GM19351 (cell line): ENCODE data around the gene NPAS4.
"Not testable (repeated sequence)": the region's sequence is repeated elsewhere in the genome, so short reads cannot be mapped to it uniquely, and the experiment has no call there.

Experiments used
- ATAC-seq: cut with Tn5 transposase; IDR thresholded peaks from one replicate; pipeline ENCODE4 v1.9.1; 2021; ENCODE audit warnings: mild to moderate bottlenecking, moderate library complexity; ENCODE audit not compliant: unreplicated experiment

Gene NPAS4

DNA sequence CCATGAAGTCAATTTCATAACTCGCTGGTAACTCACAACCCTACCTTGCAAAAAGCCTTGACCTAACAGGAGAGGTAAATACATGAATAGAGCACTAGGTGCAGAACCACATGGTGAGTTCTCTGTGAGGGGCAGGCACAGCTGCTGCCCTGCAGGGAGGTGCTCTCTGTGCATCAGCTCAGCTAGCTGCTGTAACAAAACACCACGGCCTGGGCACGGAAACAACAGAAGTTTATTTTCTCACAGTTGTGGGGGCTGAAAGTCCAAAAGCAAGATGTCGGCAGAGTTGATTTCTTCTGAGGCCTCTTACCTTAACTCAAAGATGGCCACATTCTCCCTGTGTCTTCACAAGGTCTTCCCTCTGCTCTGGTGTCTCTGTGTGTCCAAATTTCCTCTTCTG is 30.8 kb downstream of the NPAS4 start:
- no peak for ATAC-seq

DNA sequence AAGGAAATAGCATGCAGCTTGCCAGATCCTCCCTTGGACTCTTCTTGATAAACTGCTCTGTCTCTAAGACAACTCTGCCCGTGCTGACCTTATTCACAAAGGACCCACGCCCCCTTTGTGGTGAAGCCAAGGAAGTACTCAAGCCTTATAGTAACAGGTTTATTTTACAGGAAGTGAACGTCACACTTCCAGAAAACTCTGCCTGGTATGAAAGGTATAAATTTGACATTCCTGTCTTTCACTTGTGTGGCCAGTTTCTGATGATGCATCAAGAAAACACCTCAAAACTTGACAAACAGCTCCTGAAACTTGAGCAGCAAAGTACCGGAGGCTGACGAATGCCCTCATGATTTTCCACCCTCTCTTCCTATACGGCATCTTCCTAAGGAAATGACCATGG is 33.4 kb downstream of the NPAS4 start:
- no peak for ATAC-seq

DNA sequence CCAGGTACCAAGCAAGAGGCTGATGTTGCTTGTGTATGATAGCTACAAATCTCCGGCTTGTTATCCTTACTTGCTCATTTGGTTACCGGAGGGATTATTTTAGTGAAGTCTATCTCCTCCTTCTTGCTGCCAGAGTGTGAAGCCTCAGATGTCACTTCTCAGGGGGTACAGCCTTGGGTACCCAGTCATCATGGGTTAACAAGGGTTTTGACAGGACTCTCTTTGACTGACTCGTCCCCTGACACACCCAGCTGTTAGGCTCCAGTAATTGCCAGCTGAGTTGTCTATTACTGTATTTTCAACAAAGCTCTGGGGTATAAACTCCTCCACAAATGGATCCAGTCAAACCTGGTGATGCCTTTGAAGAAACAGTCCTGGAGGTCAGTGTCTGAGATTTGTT is 34.0 kb downstream of the NPAS4 start:
- no peak for ATAC-seq

DNA sequence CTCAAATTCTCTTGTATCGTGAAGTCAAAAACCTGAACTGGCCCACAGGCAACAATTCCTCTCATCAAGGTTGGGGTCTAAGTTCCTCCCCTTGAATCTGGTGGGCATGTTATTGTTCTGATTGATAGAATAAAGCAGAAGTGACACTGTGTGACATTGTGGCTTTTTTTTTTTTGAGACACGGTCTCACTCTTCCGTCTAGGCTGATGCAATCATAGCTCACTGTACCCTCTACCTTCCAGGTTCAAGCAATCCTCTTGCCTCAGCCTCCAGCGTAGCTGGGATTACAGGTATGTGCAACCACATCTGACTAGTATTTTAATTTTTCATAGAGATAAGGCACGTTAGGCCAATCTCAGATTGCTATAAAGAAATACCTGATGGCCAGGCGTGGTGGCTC is 37.0 kb downstream of the NPAS4 start:
- no peak for ATAC-seq

DNA sequence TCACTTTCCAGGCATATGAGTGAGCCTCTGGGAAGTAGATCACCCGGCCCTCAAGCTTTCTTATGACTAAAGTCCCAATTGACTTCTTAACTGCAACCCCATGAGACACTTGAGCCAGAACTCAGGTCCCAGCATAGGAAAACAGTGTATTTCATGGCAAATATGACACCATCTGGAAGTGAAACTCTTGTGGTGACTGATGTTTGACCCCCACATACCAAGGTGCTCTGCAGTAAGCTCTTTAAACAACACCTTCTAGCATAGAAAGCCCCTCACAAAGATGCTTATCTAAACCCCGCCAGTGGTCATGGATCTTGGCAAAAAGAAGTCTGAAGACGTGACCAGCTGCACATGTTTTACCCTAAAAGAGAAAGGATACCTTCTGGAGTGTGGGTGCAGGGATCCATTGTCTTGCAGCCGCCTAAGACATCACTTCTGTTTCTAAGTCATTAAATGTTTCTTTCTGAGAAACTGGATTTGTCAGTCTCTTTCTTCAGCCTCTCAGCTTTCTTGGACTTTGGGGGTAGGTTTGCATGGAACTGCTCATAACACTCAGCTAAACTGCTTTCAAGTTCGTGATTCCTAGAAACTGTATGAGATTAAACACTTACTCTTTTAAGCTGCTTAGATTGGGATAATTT is 38.4 kb downstream of the NPAS4 start:
- ATAC-seq = no peak

DNA sequence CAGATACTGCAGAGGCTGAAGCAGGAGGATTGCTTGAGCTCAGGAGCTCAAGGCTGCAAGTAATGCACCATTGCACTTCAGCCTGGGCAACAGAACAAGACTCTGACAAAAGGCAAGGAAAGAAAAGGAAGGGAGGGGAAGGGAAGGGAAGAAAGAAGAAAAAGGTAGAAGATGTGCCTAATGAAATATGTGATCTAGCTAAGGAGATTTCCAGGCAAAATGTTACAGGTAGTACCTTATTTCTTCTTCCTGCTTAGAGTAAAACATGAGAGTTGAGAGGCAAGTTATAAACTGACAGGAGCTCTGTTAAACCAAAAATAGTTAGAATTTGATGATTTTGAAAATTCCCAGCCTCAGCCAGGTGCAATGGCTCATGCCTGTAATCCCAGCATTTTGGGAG is 41.2 kb downstream of the NPAS4 start:
- no peak for ATAC-seq

DNA sequence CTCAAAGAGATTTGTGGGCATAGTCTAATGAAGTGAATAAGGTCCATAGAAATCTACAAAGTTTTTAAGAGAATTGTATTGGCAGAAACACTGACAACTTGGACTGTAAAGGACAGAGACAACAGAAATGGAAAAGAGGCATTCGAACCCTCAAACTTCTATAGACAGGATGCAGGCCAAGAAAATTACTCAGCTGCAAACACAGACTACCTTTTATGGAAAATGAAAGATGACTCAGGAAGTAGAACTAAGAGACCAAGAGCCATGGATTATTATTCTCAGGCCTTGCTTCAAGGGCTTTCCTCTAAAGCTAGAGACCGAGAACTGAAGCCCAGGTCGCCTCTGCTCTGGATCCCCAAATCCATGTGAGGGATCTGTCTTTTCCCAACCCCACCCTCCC is 42.1 kb downstream of the NPAS4 start:
- no peak for ATAC-seq

DNA sequence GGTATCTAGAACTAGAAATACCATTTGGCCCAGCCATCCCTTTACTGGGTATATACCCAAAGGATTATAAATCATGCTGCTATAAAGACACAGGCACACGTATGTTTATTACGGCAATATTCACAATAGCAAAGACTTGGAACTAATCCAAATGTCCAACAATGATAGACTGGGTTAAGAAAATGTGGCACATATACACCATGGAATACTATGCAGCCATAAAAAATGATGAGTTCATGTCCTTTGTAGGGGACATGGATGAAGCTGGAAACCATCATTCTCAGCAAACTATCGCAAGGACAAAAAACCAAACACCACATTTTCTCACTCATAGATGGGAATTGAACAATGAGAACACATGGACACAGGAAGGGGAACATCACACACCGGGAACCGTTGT is 43.3 kb downstream of the NPAS4 start:
- not testable (repeated sequence) for ATAC-seq

DNA sequence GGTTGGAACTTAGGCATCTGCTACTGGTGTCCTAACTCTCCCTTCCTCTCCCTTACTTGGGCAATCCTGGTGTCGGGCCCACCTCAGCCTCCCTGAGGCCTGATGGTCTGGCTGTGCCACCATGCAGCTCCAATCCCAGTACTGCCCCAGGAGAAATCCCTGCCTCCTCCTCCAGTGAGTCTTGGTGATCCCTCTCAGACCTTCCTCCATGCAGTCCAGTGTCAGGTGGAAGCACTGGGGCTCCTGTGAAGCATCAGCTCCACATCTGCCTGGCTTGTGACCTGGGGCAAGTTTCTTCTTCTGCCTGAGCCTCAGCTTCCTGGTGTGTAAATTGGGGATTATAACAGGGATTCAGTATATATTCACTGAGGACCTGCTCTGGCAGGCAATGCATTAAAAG is 44.1 kb downstream of the NPAS4 start:
- no peak for ATAC-seq

DNA sequence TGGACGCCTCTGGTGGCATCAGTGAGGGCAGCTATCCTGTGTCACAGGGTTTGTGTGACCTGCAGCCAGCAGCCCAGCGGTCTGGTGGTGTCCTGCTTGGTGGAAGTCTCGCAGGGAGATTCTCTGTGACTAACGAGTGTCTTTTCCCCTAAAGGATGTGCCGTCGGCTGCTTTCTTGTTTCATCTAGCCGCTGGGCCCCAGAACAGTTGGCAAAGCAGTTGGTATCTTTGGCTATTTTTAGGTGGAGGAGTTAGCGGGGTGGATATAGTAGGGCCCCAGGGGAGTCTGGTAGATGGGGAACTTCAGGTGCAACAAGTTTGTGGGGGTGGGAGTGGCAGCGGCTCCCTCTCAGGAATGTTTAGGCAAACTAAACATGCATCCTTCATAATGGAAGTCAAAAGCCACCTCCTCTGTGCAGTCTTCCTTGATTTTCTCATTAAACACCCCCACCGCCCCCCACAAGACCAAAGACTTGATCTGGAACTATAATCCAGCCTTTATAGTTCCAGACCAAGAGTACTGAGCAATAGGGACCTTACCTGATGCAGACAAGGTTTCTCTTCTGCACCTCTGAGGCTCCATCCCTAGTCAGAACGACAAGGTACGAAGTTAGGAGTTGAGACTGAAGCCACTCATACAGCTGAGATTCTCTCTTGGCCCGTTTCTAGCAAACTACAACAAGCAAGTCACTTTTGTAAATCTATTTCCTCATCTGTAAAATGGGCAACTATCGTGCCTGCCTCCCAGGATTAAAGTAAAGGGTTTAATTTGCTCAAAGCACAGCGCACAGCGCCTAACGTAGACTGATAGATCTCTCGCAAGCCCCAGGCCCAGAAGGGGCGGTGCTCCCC is 44.8 kb downstream of the NPAS4 start:
- no peak for ATAC-seq

DNA sequence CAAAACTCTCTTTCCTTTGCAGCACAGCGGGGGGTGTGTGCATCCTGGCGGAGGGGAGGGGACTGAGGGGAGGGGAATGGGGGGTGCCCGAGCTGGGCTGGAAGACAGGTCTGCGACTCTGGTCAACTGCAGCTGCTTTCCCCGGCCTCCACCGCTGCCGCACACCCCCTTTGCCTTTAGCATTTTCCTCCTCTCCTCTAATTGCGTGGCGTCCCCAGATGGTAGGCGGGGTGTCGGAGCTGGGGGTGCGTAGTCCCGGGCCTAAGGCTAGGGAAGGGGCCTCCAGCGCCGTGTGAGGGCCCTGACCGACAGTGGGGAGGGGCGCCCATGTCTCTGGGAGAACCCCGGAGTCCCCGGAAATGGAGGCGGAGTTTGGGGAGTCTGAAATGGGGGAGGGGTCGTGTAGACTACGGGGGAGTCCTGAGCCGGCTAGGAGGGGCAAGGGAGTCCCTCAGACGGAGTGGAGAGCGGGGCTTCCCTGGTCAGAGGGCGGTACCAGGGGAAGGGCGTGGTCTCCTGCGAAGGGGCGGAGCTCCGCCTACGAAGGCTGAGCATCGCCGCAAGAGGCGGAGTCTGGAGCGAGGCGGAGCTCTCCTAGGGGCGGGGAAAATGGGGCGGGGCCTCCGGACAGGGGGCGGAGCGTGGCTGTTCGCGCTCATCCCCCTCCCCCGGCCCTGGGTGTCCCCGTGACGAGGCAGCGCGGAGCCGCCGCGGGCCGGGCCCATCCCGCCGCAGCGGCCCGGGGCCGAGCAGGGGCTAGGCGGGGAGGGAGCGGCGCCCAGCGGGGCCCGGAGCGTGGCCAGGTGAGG is 45.6 kb downstream of the NPAS4 start, which contains the start of gene PELI3:
PELI3 (plus strand) TSS at position 681 of the 809 bp plus-strand sequence. CDS start 1,224 bp downstream, outside the sequence.
- ATAC-seq = peak; percentile 78

DNA sequence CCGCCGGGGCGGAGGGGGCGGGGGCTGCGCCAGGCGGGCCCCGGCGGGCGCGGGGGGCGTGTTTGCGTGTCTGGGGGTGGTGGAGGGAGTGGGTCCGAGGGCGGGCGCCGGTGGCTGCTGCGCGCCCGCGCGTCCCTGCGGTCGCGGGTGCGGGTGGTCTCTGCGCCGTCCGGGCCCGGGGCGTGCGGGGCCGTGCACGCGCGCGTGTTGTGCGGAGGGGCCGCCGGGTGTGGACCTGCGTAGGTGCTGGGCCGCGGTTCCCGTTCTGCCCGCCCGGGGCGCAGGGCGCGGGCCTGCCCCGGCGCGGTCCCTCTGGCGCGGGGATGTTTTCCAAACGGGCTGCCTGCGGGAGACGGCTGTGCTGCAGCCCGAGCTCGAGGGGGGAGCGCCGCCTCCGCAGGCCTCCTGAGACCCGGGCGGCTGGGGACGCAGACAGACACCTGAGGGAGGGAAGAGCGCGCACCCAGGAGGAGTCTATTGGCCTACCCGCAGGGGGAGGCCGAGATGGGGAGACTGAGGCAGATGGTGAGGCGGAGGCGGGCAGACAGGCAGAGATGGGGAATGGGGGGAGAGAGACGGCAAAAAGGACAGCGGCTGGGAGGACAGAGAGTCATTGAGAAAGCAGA is 46.3 kb downstream of the NPAS4 start:
- peak; percentile 47 for ATAC-seq

DNA sequence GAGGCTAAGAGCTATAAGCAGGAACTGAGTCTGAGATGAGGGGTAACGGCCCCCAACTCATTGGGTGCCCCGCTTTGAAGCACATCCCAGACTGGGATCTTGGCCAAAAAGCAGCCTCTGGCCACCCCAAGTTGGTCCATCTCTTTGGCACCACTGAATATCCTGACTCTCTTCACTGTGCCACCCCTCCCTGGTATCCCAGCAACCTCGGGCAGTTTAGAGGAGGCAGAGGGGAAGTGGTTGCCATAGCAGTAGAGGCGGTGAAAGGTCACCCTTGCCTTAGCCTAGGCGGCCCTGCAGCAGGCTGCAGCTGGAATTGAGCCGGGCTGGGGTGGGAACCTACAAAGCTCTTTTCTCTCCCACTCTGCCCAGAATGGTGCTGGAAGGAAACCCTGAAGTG is 46.9 kb downstream of the NPAS4 start:
- no peak for ATAC-seq

DNA sequence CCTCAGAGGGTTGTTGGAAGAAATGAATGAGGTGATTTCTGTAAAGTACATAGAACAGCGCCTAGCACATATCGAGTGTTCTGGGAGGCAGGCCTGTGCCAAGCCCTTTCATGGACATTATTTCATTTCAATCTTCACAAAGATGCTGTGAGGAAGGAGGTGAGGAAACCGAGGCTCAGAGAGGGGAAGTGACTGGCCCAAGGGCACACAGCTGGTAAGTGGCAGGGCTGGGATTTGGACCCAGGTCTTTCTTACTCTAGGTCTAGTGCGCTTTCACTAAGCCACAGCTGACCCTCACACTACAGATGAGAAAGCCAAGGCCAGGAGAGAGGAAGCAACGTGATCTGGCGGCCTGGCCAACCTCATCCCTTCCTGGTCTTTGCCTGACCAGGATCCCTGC is 47.9 kb downstream of the NPAS4 start:
- ATAC-seq = no peak

DNA sequence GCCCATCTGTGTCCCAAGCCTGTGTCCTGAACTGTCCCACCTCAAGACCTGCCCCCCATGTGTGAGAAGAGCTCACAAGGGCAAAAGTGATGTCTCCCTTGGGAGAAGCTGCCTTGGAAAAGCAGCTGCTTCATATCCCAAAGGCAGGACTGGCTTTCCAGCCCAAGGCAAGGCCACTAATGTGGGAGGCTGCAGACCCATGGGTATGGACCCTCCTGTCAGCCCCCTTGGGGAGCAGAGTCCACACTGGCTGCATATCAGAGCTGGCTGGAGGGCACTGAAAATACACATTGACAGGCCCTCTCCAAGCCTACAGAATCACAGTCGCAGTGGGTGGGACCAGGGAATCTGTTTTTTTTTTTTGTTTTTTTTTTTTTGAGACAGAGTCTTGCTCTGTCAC is 48.6 kb downstream of the NPAS4 start:
- ATAC-seq = no peak

DNA sequence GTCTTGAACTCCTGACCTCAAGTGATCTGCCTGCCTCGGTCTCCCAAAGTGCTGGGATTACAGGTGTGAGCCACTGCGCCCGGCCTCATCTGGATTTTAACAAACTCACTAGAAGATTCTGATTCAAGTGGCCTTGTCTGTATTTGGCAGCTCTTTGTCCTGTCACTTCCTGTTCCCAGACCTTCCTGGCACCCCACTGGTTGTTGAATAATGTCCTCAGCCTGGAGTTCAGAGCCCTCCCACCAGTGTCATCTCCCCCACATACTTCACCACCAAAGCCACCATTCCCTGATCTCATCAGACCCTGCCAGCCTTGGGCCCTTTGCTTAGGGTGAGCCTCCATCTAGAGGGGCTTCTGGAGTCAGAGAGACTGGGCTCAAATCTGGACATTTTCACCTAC is 49.2 kb downstream of the NPAS4 start:
- ATAC-seq = no peak

DNA sequence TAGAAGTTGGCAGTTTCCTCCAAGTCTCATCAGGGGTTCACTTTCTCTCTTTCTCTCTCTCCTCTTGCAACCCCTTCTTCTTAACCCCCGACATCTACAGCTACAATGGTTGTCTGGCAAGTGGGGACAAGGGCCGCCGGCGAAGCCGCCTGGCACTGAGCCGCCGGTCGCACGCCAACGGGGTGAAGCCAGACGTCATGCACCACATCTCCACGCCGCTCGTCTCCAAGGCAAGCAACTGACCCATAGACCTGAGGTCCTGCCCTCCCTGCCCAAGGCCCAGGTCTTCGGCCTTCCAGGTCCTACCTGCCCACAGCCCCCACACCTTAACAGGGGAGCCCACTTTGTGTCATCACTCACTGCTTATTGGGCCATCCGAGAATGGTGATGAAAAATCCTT is 50.3 kb downstream of the NPAS4 start:
- no peak for ATAC-seq

DNA sequence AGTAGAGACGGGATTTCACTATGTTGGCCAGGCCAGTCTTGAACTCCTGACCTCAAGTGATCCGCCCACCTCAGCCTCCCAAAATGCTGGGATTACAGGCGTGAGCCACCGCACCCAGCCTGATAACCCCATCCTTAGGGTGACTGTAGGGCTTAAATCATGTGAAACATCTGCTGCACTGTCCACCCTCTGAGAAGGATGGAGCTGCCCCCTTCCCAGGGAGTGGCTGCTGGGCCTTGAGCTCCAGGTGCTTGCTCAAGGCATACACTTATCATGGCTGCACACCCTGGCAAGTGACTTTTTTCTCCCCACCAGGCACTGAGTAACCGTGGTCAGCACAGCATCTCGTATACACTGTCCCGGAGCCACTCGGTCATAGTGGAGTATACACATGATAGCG is 51.2 kb downstream of the NPAS4 start:
- ATAC-seq = no peak

DNA sequence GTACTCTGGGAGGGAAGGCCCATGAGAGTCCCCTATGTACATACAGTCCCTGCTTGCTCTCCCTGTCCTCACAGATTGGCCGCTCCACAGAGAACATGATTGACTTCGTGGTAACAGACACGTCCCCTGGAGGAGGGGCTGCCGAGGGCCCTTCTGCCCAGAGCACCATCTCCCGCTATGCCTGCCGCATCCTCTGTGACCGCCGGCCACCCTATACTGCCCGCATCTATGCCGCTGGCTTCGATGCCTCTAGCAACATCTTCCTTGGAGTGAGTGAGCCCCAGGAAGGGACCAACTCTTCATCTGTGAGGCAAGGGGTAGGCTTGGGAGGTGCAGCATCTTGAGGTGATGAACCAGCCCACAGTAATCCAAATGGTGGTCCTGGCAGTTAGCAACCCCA is 52.3 kb downstream of the NPAS4 start:
- ATAC-seq = no peak

DNA sequence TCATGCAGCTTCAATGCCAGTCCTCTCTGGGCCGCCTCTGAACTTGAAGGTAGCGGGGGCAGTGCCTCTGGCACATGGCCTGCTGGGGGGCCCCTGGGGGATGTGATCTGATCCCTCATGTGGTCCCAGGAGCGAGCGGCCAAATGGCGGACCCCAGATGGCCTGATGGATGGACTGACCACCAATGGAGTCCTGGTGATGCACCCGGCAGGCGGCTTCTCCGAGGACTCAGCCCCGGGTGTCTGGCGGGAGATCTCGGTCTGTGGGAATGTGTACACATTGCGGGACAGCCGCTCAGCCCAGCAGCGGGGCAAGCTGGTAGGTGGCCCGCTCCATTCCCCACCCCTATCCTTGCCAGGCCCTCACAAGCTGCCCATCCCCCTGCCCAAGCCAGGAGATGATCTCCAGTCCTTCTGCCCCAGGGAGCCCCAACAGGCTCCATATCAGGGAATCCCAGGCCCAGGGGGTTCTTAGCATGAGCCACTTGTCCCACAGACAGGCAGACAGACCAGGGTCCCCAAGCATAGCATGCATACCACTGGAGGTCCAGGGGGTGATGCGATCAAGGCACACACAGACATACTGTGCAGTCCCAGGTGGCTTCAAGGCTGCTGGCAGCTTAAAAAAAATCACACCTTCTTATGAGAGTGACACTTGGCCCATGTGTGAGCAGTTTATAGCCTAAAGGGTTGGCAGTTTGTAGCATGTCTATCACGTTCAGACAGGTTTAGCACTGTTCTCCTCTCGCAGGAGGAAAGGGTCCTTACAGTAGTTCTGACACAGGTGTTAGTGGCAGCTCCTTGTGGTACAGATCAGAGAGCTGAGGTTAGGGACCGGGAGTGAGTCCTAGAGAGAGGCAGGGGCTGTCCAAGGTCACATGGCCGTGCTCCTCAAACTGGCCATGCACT is 53.0 kb downstream of the NPAS4 start:
- no peak for ATAC-seq
